Measurements from ENCODE around the gene SNAPC2. TPM values are rescaled to one million over a fixed set of nuclear protein-coding genes. Genes with fewer than 3 reads are reported as not detected.

Gene SNAPC2
- 14.6 and 17.7 TPM in 2 replicates for total RNA-seq

GRCh38 chr19:7919610-7920518 is at the start of gene SNAPC2:
TSS of gene SNAPC2 (plus strand) at chr19:7920338. CDS start at chr19:7920367, 29 bp downstream.

GRCh38 chr19:7874076-7874896 is 45.9 kb upstream of the SNAPC2 start, which contains the start of gene PRR36:
TSS of gene PRR36 (minus strand) at chr19:7874390. CDS start at chr19:7873689, 701 bp downstream.

GRCh38 chr19:7888145-7888825 is 31.9 kb upstream of the SNAPC2 start, which contains the start of gene LRRC8E:
TSS of gene LRRC8E (plus strand) at chr19:7888510. CDS start at chr19:7895604, 7,094 bp downstream.

GRCh38 chr19:7903244-7904073 is 16.7 kb upstream of the SNAPC2 start, which contains the start of gene MAP2K7:
TSS of gene MAP2K7 (plus strand) at chr19:7903877. CDS start at chr19:7903945, 68 bp downstream.

GRCh38 chr19:7914598-7915045 is 5.5 kb upstream of the SNAPC2 start, which contains the start of gene TGFBR3L:
TSS of gene TGFBR3L (plus strand) at chr19:7914830.

GRCh38 chr19:7926021-7926726 is 6.0 kb downstream of the SNAPC2 start, which contains the start of gene CTXN1:
TSS of gene CTXN1 (minus strand) at chr19:7926135. CDS start at chr19:7925538, 597 bp downstream.

GRCh38 chr19:7943444-7944176 is 23.5 kb downstream of the SNAPC2 start, which contains the start of gene TIMM44:
TSS of gene TIMM44 (minus strand) at chr19:7943666. CDS start at chr19:7943651, 15 bp downstream.

Other genes starting within 250 kb of the SNAPC2 start
- not detected in 2 replicates for gene MCEMP1, start 243.2 kb upstream of the SNAPC2 start, total RNA-seq
- 22.8 and 71.0 TPM in 2 replicates for gene TRAPPC5, start 239.5 kb upstream of the SNAPC2 start, total RNA-seq
- gene FCER2, start 218.2 kb upstream of the SNAPC2 start, total RNA-seq, result not detected in 2 replicates
- not detected in 2 replicates for gene CLEC4G, start 188.2 kb upstream of the SNAPC2 start, total RNA-seq
- not detected in 2 replicates for gene CD209, start 172.8 kb upstream of the SNAPC2 start, total RNA-seq
- not detected in 2 replicates for gene CLEC4M, start 157.1 kb upstream of the SNAPC2 start, total RNA-seq
- gene EVI5L, start 90.1 kb upstream of the SNAPC2 start, total RNA-seq, result 17.7 and 24.3 TPM in 2 replicates
- gene PRR36, start 45.9 kb upstream of the SNAPC2 start, total RNA-seq, result under 0.01 TPM in 1 of 2 replicates, not detected in the other
- gene LRRC8E, start 31.8 kb upstream of the SNAPC2 start, total RNA-seq, result 10.6 and 11.8 TPM in 2 replicates
- gene MAP2K7, start 16.5 kb upstream of the SNAPC2 start, total RNA-seq, result 14.2 and 18.5 TPM in 2 replicates
- gene TGFBR3L, start 5.5 kb upstream of the SNAPC2 start, total RNA-seq, result 0.98 and 1.2 TPM in 2 replicates
- gene CTXN1, start 5.8 kb downstream of the SNAPC2 start, total RNA-seq, result 0.39 and 0.43 TPM in 2 replicates
- gene TIMM44, start 23.3 kb downstream of the SNAPC2 start, total RNA-seq, result 31.4 and 32.9 TPM in 2 replicates
- gene ELAVL1, start 85.3 kb downstream of the SNAPC2 start, total RNA-seq, result 12.2 and 45.8 TPM in 2 replicates
- not detected in 2 replicates for gene CCL25, start 132.4 kb downstream of the SNAPC2 start, total RNA-seq
- gene FBN3, start 229.3 kb downstream of the SNAPC2 start, total RNA-seq, result not detected in 2 replicates